ENCODE measurements around the gene WDR77.

The WDR77 gene

DNA sequence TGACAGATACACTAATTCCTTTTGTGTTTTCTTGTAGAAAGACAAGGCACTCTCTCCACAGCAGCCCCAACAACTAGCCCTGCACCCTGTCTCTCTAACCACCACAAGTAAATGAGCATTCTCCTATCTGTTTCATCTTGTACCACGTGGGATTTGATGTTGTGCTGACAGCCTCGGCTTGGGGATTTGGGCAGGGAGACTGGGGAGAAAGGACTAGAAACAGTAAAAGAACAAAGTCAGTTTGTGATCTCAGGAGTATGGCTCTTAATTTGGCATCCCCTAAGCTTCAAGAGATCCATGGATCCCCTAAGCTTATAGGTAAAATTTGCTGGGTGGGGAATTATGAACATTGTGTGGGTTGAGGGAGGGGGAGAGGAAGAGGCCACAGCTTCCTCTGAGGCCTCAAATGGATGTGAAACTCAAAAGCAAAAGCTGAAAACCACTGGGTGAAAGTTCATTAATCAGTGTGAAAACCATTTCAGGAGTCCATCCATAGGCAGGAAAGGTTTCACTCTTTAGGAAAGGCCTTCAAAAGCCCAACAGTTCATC, 27.8 kb upstream of the WDR77 start:
- no peak for DNase-seq (ENCODE audit: extremely low read depth, low read depth)
- TF ChIP-seq, protein P1, sequence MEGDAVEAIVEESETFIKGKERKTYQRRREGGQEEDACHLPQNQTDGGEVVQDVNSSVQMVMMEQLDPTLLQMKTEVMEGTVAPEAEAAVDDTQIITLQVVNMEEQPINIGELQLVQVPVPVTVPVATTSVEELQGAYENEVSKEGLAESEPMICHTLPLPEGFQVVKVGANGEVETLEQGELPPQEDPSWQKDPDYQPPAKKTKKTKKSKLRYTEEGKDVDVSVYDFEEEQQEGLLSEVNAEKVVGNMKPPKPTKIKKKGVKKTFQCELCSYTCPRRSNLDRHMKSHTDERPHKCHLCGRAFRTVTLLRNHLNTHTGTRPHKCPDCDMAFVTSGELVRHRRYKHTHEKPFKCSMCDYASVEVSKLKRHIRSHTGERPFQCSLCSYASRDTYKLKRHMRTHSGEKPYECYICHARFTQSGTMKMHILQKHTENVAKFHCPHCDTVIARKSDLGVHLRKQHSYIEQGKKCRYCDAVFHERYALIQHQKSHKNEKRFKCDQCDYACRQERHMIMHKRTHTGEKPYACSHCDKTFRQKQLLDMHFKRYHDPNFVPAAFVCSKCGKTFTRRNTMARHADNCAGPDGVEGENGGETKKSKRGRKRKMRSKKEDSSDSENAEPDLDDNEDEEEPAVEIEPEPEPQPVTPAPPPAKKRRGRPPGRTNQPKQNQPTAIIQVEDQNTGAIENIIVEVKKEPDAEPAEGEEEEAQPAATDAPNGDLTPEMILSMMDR (IDR thresholded peaks at IDR 0.05; ENCODE audit: low read depth, low read length), result no peak

DNA sequence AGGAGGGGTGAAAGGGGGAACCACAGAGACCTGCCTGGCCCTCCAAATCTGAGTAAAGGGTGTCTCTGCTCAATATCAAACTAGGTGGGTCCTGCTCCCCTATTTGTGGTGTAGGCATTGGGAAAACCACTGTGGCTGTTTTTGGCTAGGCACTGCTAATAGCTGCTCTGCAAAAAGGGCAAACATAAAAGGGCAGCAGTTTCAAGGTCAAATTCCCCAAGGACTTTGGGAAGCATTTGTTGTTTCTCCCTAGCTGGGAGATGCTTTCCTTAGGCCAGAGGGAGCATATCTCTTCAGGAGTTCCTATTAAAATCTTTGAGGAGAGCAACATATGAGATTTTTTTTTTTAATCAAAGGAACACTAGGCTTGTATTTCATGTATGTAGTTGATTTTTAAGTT, 27.2 kb upstream of the WDR77 start:
- TF ChIP-seq, protein P1 (IDR thresholded peaks at IDR 0.05; ENCODE audit: low read depth, low read length), result no peak
- no peak for DNase-seq (ENCODE audit: extremely low read depth, low read depth)

DNA sequence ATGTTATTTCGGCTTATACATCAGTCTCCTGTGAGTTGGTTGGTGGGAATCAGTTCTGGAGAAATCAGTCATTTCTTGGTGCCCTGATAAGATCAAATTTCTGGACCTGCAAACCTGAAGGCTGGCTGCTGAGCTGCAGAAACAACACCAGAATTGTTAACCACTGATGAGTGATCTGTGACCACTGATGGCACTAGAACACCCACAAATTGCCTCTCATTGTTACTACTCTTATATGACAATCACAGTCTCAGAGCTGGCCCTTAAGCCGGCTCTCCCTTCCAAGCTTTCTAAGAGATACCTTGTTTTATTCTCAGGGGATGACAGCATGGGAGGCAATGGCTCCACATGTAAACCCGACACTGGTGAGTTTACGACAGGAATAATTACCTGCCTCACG, 26.6 kb upstream of the WDR77 start:
- TF ChIP-seq, protein P1 (IDR thresholded peaks at IDR 0.05; ENCODE audit: low read depth, low read length), result no peak
- no peak for DNase-seq (ENCODE audit: extremely low read depth, low read depth)

DNA sequence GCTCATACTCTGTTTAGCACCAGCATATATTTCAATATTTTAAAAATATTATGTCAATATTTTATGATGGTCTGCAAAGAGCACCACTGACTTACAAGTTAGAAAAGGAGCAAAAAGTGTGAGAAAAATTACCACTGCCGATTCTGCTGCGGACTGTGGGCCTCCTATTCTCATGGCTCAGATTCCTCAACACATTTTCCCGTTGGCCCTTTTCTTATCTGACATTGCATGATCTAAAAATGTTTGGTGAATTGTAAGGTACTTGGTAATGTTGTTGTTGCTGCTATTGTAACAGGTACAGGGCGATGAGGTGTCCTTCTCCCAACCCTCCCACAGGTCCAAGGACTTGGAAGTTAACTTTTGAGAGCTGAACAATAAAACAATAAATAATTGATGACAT, 25.5 kb upstream of the WDR77 start:
- DNase-seq (ENCODE audit: extremely low read depth, low read depth), result no peak
- TF ChIP-seq, protein P1 (IDR thresholded peaks at IDR 0.05; ENCODE audit: low read depth, low read length), result no peak

DNA sequence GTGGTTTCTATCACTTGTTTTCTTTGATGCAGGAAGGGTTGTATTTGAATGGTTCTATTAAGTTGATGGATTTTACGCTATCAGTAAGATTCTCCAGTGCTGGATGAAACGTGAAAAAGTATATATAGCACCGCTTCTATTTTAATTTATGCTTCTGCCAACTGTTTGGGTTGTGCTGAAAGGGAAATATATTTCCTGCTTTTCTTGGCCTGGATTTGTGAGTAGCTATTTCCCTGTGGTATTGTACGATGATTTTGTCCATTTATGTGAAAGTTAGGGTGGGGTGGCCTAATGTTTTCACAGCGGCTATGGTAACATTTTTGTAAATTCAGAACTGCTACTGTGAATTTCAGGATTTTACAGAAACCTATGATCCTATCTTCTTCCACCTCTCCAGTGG, 25.1 kb upstream of the WDR77 start:
- TF ChIP-seq, protein P1 (IDR thresholded peaks at IDR 0.05; ENCODE audit: low read depth, low read length), result no peak
- DNase-seq (ENCODE audit: extremely low read depth, low read depth), result no peak

DNA sequence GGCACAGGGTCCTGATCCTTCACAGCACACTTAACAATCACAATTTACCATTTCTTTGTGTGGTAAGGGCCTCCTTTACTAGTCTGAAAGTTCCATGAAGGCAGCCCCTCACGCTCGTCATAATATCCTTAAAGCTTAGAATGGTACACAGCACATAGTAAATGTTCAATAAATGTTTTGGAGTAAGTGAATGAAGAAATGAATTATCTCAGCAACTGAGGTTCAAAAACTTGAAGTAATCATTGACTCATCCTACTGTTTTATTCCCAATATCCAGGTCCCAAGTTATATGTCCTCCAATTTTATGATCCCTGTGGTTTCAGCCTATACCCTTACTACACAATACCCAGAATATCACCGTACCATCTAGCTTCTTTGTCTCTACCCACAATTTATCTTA, 22.5 kb upstream of the WDR77 start:
- TF ChIP-seq, protein P1 (IDR thresholded peaks at IDR 0.05; ENCODE audit: low read depth, low read length), result no peak
- no peak for DNase-seq (ENCODE audit: extremely low read depth, low read depth)

DNA sequence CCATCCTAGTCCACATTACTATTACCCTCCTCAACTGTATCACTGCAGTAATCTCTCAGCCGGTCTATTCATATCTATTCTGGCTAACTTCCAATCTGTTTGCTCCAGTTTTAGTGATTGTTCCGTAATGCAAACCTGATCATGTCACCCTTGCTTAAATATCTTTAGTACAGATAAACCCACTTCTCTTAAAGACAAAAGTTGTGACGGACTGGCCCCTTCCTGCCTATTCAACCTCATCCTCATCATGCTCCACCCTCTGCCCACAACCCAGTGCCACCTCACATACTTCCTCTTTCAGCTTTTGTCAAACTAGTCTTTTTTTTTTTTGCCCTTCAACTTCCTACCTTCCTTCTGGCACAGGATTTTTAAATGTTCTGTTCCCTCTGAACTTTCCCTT, 22.0 kb upstream of the WDR77 start:
- TF ChIP-seq, protein P1 (IDR thresholded peaks at IDR 0.05; ENCODE audit: low read depth, low read length), result no peak
- no peak for DNase-seq (ENCODE audit: extremely low read depth, low read depth)
